Lower leg skin (tissue), 3 donors: ENCODE data around the gene DIP2A.

Experiments
- CTCF ChIP-seq, 3 donors: fragments of 450-650 bp; IDR thresholded peaks; one replicate each; pipeline ENCODE4 v1.5.1; 2016; ENCODE audit warnings: antibody characterized with exemption in 3 of 3, mild to moderate bottlenecking in 3 of 3, moderate library complexity in 2 of 3
- POLR2A ChIP-seq, 2 donors: fragments of 450-650 bp; IDR thresholded peaks; one replicate each; pipeline ENCODE4 v1.6.1; 2016 to 2017; ENCODE audit warnings: antibody characterized with exemption in 2 of 2, mild to moderate bottlenecking in 1 of 2, moderate library complexity in 1 of 2

DNA sequence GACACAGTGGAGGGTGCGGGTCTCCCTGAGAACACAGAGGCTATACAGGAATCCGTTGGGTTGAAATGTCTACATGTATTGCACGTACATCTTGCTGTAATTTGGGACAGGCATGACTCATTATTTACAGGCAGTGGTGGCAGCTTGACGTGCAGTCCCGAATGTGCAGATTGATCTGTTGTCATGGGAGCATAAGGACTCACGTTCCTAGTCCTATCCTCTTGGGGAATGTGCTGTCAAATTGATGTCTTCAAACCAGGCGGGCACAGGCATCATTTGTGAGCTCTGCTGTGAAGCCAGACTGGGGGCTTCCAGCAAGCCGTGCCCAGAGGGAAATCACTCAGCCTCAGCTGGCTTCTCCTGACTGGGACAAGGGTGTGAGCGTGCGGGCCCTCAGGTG, 105.7 kb downstream of the DIP2A start:
- TF ChIP-seq CTCF (IDR thresholded peaks at IDR 0.05) (no peak), POLR2A (IDR thresholded peaks at IDR 0.05) (no peak)
